Esophagus muscularis mucosa (tissue), 4 donors: Measurements from ENCODE around the gene SNX19. TPM values are rescaled to one million over a fixed set of nuclear protein-coding genes. Genes with fewer than 3 reads are reported as not detected.

Experiments
- DNase-seq: peaks from one replicate; pipeline ENCODE4 v3.0.0-alpha.2; 2017; ENCODE audit errors: extremely low spot score
- H3K27ac ChIP-seq, 4 donors: fragments of 200-600 bp; sonication (generic); replicated peaks in 1 of 4; 1 replicate in 3 of 4; 2 replicates in 1 of 4; pipeline ENCODE4 v1.5.1; 2016 to 2019; ENCODE audit warnings: mild to moderate bottlenecking in 1 of 4
- H3K27me3 ChIP-seq, 4 donors: fragments of 200-600 bp; sonication (generic); one replicate each; pipeline versions ENCODE4 v1.5.1 to v1.6.0; 2016 to 2019
- H3K36me3 ChIP-seq, 4 donors: fragments of 200-600 bp; sonication (generic); one replicate each; pipeline ENCODE4 v1.5.1; 2016 to 2019
- H3K4me1 ChIP-seq, 4 donors: fragments of 200-600 bp; sonication (generic); one replicate each; pipeline ENCODE4 v1.5.1; 2016 to 2019
- H3K4me3 ChIP-seq, 4 donors: fragments of 200-600 bp; sonication (generic); 1 replicate in 2 of 4; 2 replicates in 2 of 4; pipeline ENCODE4 v1.5.1; 2016 to 2019; ENCODE audit warnings: mild to moderate bottlenecking in 4 of 4, moderate library complexity in 1 of 4
- H3K9me3 ChIP-seq, 4 donors: fragments of 200-600 bp; sonication (generic); 1 replicate in 3 of 4; 2 replicates in 1 of 4; pipeline ENCODE4 v1.5.1; 2016 to 2019
- CTCF ChIP-seq, 3 experiments: fragments of 200-600 bp in 2 of 3; fragments of 450-650 bp in 1 of 3; sonication (generic) in 2 of 3; IDR thresholded peaks; one replicate each; pipeline ENCODE4 v1.5.1; 2017 to 2019; ENCODE audit warnings: antibody characterized with exemption in 3 of 3, mild to moderate bottlenecking in 2 of 3, moderate library complexity in 1 of 3
- EP300 ChIP-seq: sonication (generic); formaldehyde crosslinking; IDR thresholded peaks from one replicate; pipeline ENCODE4 v1.6.1; 2017; ENCODE audit warnings: antibody characterized with exemption
- POLR2A ChIP-seq: fragments of 450-650 bp; IDR thresholded peaks from one replicate; pipeline ENCODE4 v1.6.1; 2017; ENCODE audit warnings: antibody characterized with exemption, moderate library complexity, mild to moderate bottlenecking, low read depth
- POLR2AphosphoS5 ChIP-seq, 2 donors: sonication (generic); formaldehyde crosslinking; IDR thresholded peaks; one replicate each; pipeline ENCODE4 v1.6.1; 2017; ENCODE audit warnings: antibody characterized with exemption in 2 of 2
- WGBS: methylation state at CpG from one replicate; pipeline ENCODE4 v1.1.5; 2018; 5-methylcytosine and 5-hydroxymethylcytosine counted together
- intact Hi-C: fragments of 100-400 bp; cut with DNase I; formaldehyde crosslinking; loops from one replicate; pipeline ENCODE4 v1.15.1; 2023
- total RNA-seq, 4 donors: library from RNA; depleted of rRNA; stranded (reverse); fragments of >200 nt; gene quantifications; one replicate each; pipeline versions ENCODE4 v1.1.0 to v1.2.1, GENCODE V29; 2016

Gene SNX19
- total RNA-seq, 4 donors from 2014 or later, result 87.6 to 118 (median 95.8) TPM

- TF ChIP-seq POLR2AphosphoS5 (IDR thresholded peaks at IDR 0.05), result no peak
- TF ChIP-seq CTCF (IDR thresholded peaks at IDR 0.05), result no peak
- TF ChIP-seq EP300, result no peak
- TF ChIP-seq POLR2A, result no peak
- intact Hi-C loops, result no loop called here
- no peaks in the 10 kb centered on the region for H3K36me3 ChIP-seq
- DNase-seq, result no peak
- H3K4me1 ChIP-seq, result peaks cover 0 to 5% (median 0%) of the 10 kb centered on the region in 4 donors
- H3K27ac ChIP-seq, result no peak overlapping the region
- peaks cover 0 to 8% (median 0%) of the 10 kb centered on the region in 4 donors for H3K9me3 ChIP-seq
- no peaks in the 10 kb centered on the region for H3K27me3 ChIP-seq
- H3K4me3 ChIP-seq, result no peak overlapping the region
These were observed 79.1 kb downstream of the SNX19 start for GRCh38 chr11:130837194-130837593.

GRCh38 chr11:130834886-130835285 is 81.4 kb downstream of the SNX19 start:
- H3K4me3 ChIP-seq, result no peak overlapping the region
- H3K9me3 ChIP-seq, result peaks cover 0 to 8% (median 0%) of the 10 kb centered on the region in 4 donors
- TF ChIP-seq CTCF (IDR thresholded peaks at IDR 0.05), result no peak
- no peak for TF ChIP-seq POLR2AphosphoS5 (IDR thresholded peaks at IDR 0.05)
- no peak for TF ChIP-seq POLR2A
- no peak for TF ChIP-seq EP300
- H3K36me3 ChIP-seq, result no peaks in the 10 kb centered on the region
- intact Hi-C loops, result no loop called here
- H3K27me3 ChIP-seq, result no peaks in the 10 kb centered on the region
- H3K27ac ChIP-seq, result no peak overlapping the region
- no peak for DNase-seq
- H3K4me1 ChIP-seq, result peaks cover 15 to 19% (median 17%) of the 10 kb centered on the region in 4 donors

- 93% methylated on average over 9 of the region's 9 CpGs for WGBS
- Histone ChIP-seq H3K4me3 (no peak overlapping the region), H3K27ac (no peak overlapping the region), H3K36me3 (no peaks in the 10 kb centered on the region), H3K9me3 (peaks cover 0 to 8% (median 0%) of the 10 kb centered on the region in 4 donors), H3K4me1 (peaks cover 26 to 37% (median 33%) of the 10 kb centered on the region in 4 donors), H3K27me3 (no peaks in the 10 kb centered on the region)
- intact Hi-C loops, result no loop called here
- no peak for DNase-seq
- TF ChIP-seq CTCF (IDR thresholded peaks at IDR 0.05) (no peak), POLR2A (no peak), POLR2AphosphoS5 (IDR thresholded peaks at IDR 0.05) (no peak)
These were observed 83.5 kb downstream of the SNX19 start for GRCh38 chr11:130832566-130833425.

DNA sequence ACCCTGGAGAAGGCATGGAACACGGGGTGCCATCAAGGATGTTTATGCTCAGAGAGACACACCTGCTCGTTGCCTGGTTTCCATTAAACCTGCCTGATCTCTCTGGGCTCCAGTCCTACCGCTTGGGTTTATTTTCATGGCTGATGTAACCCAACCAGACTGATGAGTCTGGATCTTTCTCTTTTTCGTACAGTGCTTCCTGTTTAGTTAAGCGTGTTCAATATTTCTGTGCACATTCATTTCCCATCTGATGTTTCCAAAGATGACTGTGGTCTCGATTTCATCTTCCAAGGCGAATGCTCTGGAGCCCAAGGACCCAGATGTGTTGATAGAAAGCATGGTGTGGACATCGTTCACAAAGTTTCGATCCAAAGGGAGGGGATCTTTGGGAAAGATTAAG is 84.3 kb downstream of the SNX19 start:
- H3K36me3 ChIP-seq, result no peaks in the 10 kb centered on the region
- peaks cover 31 to 45% (median 41%) of the 10 kb centered on the region in 4 donors for H3K4me1 ChIP-seq
- no peak overlapping the region for H3K4me3 ChIP-seq
- H3K27ac ChIP-seq, result no peak overlapping the region
- intact Hi-C loops, result no loop called here
- 88% methylated on average over 9 of the region's 9 CpGs for whole genome bisulfite sequencing
- no peak for TF ChIP-seq POLR2A
- no peak for TF ChIP-seq EP300
- no peak for TF ChIP-seq CTCF (IDR thresholded peaks at IDR 0.05)
- no peak for DNase-seq
- H3K9me3 ChIP-seq, result peaks cover 0 to under 1% (median 0%) of the 10 kb centered on the region in 4 donors
- H3K27me3 ChIP-seq, result no peaks in the 10 kb centered on the region
